Activated CD8-positive, alpha-beta memory T cell treated with anti-CD3 and anti-CD28 coated beads, Interleukin-2, amount 50 U/mL, for 4 hours (primary cell): ENCODE data around the gene RERE.
A peak's percentile ranks its signal among the peaks of the same experiment; 100 is the strongest.

Experiments used
- DNase-seq: peaks from one replicate; pipeline ENCODE4 v3.0.0-alpha.2; 2020

Gene RERE

DNA sequence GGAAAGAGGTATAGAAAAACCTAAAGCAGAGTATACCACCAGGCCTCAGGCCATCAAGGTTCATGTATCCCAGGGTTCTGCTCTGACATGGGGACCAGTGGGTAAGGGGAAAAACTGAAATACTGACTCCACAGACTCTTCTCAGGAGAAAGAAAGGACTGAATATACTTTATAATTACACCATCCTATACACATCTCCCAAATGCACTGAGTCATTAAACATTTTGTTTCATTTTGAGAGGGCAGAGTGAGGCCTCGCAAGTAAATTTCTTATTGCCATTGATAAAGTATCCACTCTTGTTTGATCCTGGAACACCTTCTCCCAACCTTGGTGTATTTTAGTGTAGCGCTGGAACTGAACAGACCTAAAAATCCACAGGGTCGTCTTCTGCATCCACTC lies 251.6 kb downstream of the RERE start:
- no peak for DNase-seq

DNA sequence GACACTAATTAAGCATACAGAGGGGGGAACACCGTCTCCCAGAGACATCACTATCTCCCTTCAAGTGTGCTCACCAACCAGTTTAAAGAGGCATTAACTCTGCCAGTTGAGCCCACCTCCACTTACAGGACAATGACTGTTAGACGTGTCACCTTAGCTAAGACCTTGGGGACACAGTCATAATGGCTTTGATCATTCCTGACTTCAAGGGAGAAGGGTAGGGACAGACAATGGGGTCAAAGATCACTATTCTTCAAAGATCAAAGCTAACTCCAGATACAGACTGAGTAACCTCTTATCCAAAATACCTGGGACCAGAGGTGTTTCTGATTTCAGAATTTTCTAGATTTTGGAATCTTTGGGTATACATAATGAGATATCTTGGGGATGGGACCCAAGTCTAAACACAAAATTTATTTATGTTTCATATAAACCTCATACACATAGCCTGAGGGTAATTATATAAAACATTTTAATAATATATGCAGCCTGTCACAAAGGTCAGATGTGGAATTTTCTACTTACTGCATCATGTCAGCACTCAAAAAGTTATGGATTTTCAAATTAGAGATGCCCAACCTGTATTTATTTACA lies 253.4 kb downstream of the RERE start:
- DNase-seq = no peak

DNA sequence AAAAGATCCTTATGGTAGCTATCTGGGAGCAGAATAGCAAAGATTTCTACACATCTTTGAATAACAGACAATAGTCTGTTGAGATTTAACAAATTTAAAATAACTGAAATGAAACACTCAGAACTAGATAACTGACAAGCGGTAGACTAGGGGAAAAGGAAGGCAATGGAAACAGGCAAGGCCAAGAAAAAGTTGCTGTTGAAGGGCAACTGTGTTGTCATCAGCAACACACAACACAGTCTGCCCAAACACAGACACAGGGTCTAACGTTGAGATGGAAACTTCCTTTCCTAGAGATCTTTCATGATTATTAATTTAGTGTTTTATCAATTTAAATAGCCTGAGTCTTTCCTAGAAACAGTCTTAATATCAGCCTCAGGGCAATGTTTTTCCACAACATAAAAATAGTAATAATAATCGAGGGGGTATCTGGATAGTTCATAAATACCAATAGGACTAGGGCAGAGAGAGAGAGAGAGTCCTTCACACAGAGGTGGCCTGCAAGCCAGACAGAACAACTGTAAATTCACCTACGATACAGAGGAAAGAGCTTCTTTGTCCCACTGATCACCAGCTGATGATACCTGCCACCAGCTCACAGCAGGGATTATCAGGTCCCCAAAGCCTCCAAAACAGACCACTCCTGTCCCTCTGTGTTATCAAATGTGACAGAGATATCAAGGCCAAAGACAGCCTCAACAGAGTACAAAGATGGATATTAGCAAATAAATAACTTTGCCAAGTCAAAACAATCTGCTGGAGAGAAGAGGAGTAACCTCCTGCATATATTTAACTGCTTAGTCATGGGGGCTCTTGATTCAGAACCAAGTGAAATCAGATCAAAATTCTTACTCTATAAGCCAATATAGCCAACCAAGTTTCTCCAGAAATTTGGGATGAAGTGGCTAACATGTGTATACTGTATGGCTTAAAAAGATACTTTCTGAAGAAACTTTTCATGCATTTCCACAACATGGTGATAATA lies 254.3 kb downstream of the RERE start:
- DNase-seq = no peak

DNA sequence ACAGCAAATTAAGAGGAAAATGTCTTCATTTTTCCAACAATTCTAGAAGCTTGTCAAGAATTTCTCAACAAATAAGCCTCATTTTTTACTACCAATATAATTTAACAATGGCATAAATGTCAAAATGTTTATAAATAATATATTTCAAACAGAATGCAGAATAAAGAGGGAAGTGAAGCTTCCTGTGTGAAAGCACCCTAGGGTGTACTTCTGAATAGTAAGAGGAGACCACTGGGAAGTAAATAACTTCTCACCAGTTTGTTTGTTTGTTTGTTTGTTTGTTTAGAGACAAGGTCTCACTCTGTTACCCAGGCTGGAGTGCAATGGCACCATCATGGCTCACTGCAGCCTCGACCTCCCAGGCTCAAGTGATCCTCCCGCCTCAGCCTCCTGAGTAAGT lies 255.2 kb downstream of the RERE start:
- DNase-seq = no peak

DNA sequence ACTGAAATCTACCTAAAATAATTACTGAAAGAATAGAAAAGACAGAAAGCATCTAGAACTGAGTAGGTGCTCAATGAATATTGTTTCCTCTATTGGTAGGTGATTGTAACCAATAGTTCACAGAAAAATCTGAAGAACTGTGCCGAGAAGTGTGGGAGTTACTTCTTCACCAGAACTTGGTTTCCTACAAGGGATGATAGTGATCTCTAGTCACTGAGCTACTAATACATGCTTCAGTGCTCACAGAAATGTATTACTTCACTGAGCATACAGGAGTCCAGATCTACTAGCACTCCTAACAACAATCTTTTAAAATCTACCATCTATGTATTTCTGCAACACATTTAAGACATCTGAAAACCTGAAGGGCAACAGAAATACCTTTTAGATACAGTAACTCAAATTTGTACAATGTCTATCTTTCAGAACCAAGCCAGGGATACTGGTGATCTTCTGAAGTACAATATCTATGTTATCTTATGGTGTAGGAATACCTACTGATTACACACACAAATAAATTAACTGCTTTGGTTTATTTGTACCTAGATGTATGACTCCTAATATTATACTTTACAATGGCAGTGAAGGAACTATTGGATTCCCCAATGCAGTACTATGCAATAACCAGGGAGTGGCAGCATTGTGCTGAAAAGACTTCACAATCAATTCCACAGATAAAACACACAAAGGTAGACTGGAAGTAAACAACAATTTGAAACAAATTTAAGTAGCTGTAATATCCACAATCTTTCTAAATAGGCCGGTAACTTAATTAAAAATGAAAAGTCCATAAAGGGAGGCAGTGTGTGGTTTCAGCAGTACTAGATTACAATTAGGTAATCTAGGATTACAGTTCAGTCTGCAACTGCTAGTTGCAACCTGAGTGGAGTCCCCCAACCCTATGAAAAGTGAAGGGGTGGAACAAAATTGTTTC lies 256.6 kb downstream of the RERE start:
- peak; percentile 32 for DNase-seq

DNA sequence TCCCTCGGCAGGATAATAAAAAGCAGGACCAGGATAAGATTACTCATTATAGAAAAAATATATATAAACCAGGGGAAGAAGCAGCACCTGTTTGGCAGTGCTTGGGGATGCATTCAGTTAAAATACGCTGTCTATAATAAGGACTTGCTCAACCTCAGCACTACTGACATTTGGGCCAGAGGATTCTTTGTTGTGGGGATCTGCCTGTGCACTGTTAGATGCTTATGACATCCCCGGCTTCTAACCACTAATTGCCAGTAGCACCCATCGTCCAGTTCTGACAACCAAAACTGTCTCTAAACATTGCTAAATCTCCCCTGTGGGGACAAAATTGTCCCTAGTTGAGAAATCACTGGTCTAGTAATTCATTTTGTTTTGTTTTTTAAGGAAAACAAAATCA lies 257.4 kb downstream of the RERE start:
- no peak for DNase-seq

DNA sequence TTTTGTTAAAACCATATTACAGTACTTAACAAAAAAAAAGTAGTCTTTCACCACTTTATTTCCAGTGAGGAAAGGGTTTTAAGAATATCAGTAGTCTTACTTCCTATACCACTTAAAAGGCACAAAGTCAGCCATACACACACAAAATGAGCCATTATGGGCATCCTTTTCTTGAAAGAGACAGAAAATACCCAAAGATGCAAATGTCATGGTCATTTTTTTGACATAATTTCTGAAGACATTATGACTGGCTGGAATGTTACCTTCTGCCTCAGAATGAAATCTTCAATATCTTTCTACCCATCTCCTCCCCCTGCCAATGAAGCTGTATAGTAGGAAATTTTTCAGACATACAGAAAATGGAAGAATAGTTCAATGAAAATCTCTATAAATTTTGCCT lies 261.9 kb downstream of the RERE start:
- no peak for DNase-seq

DNA sequence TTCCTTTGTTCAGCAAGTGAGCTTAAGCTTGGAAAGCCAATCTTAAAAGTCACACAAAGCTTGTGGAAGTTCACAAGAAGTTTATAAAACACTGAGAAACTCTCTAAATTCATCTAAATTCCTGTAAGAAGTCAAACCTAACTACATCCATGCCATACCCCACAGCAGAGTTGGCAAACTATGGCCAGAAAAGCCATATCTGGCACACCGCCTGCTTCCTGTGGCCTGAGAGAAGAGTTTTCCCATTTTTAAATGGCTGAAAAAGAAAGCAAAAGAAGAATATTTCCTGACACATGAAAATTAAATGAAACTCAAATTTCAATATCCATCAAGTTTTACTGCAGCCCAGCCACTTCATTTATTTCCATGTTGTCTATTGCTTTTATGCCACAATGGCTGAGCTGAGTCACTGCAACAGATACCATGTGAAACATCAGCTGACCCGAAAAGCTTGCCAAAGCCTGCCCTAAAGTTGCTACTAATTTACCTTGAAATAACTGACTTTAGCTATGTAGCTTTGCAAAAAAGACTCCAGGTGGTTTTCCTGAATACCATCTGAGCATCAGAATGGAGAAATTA lies 262.4 kb downstream of the RERE start:
- DNase-seq = no peak

DNA sequence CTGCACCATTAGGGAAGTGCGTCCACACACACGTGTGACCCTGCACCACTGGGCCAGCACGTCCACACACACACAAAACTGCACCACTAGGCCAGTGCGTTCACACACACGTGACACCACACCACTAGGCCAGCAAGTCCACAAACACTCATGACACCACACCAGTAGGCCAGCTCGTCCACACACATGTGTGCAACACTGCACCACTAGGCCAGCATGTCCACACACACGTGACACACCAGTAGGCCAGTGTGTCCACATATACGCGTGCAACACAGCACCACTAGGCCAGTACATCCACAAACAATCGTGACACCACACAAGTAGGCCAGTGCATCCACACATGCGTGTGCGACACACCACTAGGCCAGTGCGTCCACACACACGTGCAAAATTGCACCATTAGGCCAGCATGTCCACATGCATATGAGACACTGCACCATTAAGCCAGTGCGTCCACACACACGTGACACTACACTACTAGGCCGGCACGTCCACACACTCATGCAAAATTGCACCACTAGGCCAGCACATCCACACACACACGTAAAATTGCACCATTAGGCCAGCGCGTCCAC lies 264.5 kb downstream of the RERE start:
- no peak for DNase-seq

DNA sequence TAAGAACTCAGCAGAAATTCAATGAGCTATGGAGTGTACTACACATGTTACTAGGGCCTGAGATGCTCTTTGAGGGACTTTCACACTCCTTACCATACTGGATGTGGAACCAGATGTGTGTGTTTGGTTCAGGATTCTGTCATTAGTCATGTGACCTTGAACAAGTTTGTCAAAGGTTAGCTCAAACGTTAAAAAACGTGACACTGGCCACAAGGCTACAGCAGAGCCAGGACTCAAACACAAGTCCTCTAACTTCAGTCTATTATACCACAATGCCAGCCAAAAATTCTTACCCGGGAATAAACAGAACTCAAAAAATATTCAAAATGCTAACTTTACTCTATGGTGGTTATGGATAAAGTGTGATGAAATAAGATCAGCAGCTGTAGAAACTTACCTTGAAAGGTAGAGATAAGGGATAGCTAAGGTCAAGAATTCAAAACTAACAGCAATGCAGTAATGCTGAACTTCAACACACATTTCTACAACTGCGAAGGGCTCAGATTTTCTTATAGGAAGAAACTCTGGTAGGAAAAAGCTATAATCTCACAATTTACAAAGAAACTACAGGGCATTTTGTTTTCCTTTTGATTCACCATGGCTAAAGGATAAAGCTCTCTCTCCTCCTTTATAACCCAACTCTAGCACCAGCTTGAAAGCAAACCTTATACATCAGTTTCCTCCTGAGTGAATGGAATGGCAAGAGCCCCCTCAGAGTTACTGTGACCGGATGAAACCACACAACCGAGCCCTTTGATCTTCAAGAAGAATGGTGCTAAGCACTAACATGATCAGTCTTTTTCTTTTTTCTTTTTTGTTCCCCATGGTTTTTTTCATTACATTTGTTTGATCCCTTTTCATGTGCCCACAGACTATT lies 265.6 kb downstream of the RERE start:
- no peak for DNase-seq

DNA sequence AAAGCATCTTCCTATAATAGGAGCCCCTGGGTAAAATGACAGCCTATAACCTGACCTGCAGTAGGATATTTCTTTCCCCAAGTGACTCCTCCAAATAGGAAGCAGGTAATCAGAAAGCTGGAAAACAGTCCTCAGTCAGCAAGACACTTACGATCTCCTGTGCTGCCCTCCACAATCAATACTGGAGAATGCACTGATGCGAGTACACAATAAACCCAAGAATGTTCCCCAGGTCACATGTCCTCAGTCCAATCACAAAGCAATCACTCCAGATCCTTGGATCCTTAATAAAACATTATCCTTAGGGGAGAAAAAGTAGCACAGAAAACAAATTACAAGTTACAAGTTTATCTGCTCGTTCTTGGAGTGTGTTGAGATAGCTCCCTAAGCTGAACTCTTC lies 266.4 kb downstream of the RERE start:
- DNase-seq = no peak

DNA sequence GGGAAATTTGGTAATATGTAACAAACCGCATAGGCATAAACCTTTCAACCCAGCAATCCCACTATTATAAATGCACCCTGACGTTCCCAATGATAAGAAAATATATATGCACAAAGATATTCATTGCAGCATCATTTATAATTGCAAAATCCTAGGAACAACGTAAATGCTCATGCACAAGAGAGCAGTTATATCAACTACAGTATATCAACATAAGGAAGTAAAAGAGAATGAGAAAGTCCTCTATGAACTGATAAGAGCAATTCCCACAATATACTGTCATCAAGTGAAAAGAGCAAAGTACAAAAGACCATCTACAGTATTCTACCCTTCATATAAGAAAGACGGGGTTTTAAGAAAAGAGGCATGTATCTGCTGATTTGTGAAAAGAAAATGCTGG lies 269.6 kb downstream of the RERE start:
- no peak for DNase-seq

DNA sequence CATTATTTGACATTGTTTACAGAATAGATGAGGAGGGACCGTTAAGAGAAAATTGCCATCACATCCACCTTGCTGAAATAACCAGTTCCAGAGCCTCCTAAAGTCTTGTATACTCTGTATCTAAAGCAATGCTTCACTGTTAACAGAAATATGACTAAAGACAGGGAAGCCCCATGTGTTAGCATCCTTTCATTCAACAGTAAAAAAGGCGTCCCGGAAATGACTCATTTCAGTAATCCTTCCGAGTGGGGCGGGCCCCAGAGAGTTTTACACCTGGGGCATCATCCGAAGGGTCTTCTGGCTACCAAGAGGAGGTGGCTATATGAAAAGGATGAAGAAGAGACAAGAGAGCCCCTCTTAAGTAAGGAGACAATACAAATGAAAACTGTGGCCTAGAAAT lies 272.4 kb downstream of the RERE start:
- no peak for DNase-seq

DNA sequence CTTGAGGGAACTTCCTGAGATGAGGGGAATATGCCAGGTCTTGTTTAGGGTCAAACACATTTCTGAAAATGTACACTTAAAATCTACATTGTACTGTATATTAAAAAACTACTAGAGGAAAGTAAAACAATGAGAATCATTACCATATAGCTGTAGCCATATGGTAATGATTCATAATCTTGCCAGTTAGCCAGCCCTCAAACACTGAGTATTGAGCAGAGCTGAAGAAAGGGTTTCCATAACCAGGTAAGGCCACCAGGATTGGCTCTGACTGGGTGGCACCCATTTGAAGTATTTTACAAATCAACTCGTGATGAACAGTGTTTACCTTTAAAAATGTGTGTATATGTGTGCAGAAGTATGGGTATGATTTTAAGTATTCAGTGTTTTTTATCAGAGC lies 272.8 kb downstream of the RERE start:
- DNase-seq = no peak

DNA sequence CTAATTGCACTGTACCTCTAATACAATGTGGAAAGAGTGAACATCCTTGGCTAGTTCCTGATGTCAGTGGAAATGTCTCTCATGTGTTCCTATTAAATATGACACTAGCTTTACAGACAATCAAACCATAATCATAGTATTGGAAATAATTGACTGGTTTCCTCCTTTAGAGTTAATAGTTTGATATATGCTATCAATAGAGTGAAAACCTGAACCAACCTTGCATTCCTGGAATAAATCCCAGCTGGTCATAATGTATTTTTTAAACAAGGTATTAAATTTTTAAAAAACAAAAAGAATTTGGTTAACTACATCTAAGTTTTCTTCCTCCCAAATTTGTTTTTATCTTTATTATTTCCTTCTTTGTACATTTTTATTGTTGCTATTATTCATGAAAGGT lies 273.5 kb downstream of the RERE start:
- DNase-seq = no peak

DNA sequence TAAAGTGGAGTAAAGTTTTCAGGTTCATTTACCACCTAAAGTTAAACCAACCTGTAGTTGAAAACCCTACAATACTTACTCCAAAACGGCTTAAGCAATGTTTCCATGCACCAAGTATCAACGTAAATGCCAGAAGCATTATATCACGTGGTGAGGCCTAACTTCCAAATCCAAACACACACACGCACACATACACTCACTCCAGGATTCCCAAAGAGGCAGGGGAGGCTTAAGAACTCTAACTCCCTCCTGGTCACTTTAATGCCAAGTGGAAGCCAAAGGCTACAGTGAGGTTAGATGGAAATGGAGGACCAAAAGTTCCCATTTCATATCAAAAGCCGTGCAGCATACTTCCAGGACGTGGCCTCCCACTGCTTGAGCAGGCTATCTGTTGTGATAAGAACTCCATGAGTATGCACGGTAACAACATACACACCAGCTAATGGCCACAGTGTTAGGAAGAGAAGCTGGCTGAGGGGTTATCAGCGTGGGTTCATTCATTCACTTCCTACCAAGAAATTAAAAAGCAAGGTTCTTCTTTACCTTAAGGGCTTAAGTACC lies 275.4 kb downstream of the RERE start:
- no peak for DNase-seq

DNA sequence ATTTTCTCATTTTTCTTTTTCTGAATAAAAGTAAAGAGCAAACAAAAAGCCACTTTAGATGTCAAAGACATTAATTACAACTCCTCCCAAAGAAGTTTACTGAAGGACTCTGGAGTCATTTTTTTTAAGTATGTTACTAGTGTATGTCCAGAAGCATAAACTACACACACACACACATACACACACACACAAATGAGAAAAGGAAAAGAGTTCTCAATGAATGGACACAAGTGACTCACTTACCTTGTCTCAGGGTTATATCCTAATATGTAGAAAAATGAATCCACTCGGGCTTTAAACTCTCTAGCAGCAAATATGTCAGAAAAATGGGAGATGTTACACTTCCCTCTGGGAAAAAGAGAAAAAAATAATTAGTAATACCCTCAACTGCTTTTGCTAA lies 276.5 kb downstream of the RERE start:
- DNase-seq = no peak

DNA sequence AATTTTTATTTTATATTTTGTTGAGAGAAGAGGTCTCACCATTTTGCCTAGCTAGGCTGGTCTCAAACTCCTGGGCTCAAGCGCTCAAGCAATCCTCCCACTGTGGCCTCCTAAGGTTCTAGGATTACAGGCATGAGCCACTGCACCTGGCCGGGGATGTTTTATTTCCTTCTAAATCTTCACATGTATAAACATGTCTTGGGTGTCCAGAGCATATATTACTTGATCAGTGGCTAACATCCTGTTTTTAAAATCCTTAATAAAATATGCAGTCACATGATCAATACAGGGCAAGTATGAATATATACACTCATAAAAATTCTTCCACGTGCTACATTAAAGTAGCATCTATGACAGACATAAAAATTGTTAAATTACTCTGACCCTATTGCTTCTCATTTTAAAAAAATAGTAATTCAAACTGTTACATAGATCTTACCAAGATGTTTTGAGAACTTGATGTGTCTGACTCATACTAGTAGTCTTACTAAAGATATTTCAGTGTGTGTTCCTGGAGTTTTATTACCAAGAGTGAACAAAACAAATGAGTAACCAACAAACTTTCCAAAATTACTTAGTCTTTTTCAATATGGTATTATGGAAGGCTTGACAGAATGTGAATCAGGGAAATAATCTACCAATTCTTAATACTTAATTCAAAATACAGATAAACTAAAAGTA lies 277.0 kb downstream of the RERE start:
- no peak for DNase-seq

DNA sequence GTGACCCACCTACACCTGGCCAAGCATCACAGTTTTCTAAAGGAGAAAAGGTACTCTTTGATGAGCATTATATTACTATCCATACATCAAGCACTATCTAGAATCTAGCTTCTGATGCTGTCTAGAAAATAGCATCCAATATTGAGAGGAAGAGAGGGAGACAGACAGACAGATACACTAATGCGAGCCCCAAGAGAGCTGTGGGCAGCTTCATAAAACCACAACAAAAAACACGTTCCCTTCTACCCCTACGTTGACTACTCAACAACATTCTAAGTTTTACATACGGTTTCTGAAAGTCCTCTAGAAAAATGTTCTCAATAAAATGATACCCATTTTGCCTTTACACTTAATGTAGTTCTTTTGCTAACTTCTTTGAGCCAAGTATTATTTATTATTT lies 277.8 kb downstream of the RERE start:
- no peak for DNase-seq

DNA sequence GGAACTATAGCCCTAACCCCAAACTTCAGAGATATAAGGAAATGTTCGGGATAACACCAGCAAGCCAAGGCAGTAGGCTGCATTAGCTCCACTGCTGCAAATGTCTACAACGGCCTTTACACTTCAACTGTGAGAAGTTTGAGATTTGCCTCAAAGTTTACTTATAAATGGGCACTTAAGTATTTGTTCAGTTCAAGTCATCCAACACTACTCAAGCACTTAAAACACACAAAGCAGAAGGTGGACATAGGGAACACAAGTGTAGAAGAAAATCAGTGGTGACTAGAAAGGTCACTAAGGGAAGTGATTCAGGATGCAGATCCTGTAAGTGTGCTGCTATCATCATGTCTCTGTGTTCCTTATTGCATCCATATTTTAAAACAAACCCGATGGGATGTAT lies 278.9 kb downstream of the RERE start:
- no peak for DNase-seq

DNA sequence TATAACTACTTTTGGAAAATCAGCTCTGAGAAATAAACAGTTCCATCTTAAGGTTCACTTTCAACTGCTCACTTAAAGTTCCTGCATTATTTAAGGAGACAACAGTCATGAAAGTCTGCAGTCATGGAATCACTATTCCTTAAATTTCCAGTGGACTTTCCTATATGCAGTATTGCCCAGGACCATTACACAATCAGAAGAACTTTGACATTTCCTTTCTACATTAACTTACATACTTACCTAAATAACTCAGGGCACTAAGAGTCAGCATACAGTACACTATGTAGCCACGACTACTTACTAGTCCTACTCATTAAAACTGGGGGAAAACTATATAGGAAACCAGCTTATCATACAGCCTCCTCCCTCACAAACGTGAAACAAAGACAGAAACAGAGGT lies 279.4 kb downstream of the RERE start:
- no peak for DNase-seq
